ENCODE measurements around the gene MAN1C1.

The MAN1C1 gene

DNA sequence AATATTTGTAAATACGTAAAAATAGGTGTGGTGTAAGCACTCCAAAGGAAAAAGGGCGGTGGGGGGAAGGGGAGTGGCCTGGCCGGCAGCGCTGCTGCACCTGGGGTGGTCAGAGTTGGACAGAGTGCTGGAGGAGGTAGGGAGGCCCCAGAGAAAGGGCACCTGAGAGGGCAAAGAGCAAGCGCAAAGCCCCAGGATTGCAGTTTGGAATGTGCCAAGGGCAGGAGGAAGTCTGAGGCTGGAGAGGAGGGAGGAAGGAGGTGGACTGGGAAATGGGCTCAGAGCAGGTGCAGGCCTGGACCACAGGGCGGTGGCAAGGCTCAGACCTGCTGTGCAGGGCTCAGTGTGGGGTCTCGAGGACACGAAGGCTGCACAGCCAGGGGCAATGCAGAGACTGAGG lies 42.6 kb upstream of the MAN1C1 start:
- Histone ChIP-seq H3K36me3 (ENCODE audit: control insufficient read depth, insufficient read depth, low read length) (no peaks in the 10 kb centered on the region), H3K4me3 (replicated peaks; ENCODE audit: low read depth, low read length) (no peak overlapping the region), H3K27me3 (replicated peaks; ENCODE audit: control insufficient read depth, insufficient read depth, low read length) (no peaks in the 10 kb centered on the region; the same call in 1 of the 2 replicates)
- no peak for DNase-seq (ENCODE audit: extremely low read depth, insufficient read length)
- TF ChIP-seq CTCF (IDR thresholded peaks at IDR 0.05; ENCODE audit: insufficient read depth, low read length, poor library complexity, severe bottlenecking) = no peak

GRCh38 chr1:25575191-25575590 lies 41.4 kb upstream of the MAN1C1 start:
- no peak overlapping the region for H3K4me3 ChIP-seq (replicated peaks; ENCODE audit: low read depth, low read length)
- no peak for TF ChIP-seq CTCF (IDR thresholded peaks at IDR 0.05; ENCODE audit: insufficient read depth, low read length, poor library complexity, severe bottlenecking)
- no peaks in the 10 kb centered on the region; the same call in 1 of the 2 replicates for H3K27me3 ChIP-seq (replicated peaks; ENCODE audit: control insufficient read depth, insufficient read depth, low read length)
- DNase-seq (ENCODE audit: extremely low read depth, insufficient read length) = no peak
- H3K36me3 ChIP-seq (ENCODE audit: control insufficient read depth, insufficient read depth, low read length) = no peaks in the 10 kb centered on the region

DNA sequence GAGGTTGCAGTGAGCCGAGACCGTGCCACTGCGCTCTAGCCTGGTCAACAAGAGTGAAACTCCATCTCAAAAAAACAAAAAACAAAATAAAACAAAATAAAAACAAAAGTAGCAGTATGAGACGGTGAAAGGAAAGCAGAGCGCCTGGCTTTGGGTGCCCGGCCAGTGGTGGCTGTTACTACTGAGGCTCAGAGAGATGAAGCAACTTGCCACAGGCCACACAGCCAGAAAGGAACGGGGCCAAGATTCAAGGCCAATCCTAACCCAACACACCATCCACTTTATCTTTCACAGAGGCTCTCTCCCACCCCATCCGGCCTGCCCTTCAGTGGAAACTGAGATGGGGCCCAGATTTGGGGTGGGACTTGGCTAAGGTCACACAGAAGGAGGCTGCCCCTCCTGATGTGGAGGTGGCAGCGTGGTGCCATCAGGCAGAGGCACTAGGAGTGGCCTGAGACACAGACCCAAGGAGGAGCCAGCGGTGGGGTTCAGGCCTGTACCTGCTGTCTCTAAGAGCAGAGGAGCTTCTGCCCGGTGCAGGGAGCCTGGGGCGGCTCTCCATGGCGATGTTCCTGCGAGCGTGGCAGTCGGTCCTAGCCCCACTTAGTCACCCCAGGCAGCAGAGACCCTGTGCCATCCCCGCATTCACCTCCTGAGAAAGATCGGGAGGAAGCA lies 40.0 kb upstream of the MAN1C1 start:
- Histone ChIP-seq H3K36me3 (ENCODE audit: control insufficient read depth, insufficient read depth, low read length) (no peaks in the 10 kb centered on the region), H3K27me3 (replicated peaks; ENCODE audit: control insufficient read depth, insufficient read depth, low read length) (no peaks in the 10 kb centered on the region; the same call in 1 of the 2 replicates), H3K4me3 (replicated peaks; ENCODE audit: low read depth, low read length) (no peak overlapping the region)
- DNase-seq (ENCODE audit: extremely low read depth, insufficient read length) = no peak
- no peak for TF ChIP-seq CTCF (IDR thresholded peaks at IDR 0.05; ENCODE audit: insufficient read depth, low read length, poor library complexity, severe bottlenecking)

GRCh38 chr1:25577134-25577920 lies 39.3 kb upstream of the MAN1C1 start:
- Histone ChIP-seq H3K27me3 (replicated peaks; ENCODE audit: control insufficient read depth, insufficient read depth, low read length) (no peaks in the 10 kb centered on the region; the same call in 1 of the 2 replicates), H3K36me3 (ENCODE audit: control insufficient read depth, insufficient read depth, low read length) (no peaks in the 10 kb centered on the region), H3K4me3 (replicated peaks; ENCODE audit: low read depth, low read length) (no peak overlapping the region)
- no peak for DNase-seq (ENCODE audit: extremely low read depth, insufficient read length)
- TF ChIP-seq CTCF (IDR thresholded peaks at IDR 0.05; ENCODE audit: insufficient read depth, low read length, poor library complexity, severe bottlenecking) = no peak

DNA sequence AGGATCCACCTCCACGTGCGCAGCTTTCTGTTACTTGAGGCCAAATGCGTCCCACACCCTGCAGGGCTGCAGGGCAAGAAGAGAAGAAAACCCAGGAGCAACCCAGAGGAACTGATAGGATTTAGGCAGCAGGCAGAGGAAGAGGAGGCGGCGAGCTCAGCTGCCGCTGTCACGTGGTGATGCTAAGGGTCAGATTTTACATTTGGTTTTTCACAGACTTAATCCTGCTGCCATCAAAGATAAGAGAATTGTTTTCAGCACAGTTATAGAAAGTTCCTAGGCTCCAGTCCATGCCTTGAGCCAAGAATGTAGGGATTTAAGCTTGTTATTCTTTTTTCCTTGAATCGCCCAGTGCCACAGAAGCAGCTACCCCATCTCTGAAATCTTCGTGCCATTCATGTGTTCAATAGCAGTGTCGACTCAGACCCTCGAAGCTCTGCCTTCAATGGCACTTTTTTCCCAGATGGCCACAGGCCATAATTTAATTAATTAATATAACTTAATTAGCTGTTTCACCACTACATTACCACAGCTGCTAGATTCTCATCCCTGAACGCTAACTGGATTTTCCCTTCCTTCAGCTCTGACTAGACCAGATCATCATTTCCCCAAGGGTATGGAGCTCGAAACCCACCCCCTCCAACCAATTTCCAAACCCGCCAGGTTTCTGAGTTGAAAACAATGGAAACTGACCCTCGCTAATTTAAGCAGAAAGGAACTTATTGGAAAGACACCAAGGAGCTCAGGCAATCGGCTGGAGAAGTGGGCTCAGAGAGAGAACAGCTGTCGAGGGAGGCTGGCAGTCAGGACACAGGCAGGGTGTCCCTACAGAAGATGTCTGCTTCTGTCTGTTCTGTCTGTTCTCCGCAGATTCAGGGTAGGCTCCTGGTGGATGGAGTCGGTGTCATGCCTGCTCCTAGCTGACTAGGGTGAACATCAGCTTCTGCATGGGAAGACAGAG lies 37.0 kb upstream of the MAN1C1 start:
- TF ChIP-seq CTCF (IDR thresholded peaks at IDR 0.05; ENCODE audit: insufficient read depth, low read length, poor library complexity, severe bottlenecking) = no peak
- no peak for DNase-seq (ENCODE audit: extremely low read depth, insufficient read length)
- H3K4me3 ChIP-seq (replicated peaks; ENCODE audit: low read depth, low read length) = no peak overlapping the region
- no peaks in the 10 kb centered on the region for H3K36me3 ChIP-seq (ENCODE audit: control insufficient read depth, insufficient read depth, low read length)
- H3K27me3 ChIP-seq (replicated peaks; ENCODE audit: control insufficient read depth, insufficient read depth, low read length) = no peaks in the 10 kb centered on the region; the same call in 1 of the 2 replicates

Measured in GM06990 (cell line).